Cardiac fibroblast (primary cell): Measurements from ENCODE around the gene ZNF652.

Source experiments
- DNase-seq, 2 donors: peaks; one replicate each; pipeline versions ENCODE4 v3.0.0 to v3.0.0-alpha.2; 2010; ENCODE audit warnings: low read depth in 2 of 2
- H3K4me3 ChIP-seq, 2 donors: replicated peaks in 1 of 2; 1 replicate in 1 of 2; 2 replicates in 1 of 2; pipeline ENCODE4 v1.5.1; 2011; ENCODE audit warnings: low read depth in 2 of 2, low read length in 2 of 2, mild to moderate bottlenecking in 2 of 2, moderate library complexity in 1 of 2
- TF ChIP-seq, protein P1 (sequence below): IDR thresholded peaks from one replicate; pipeline ENCODE4 v1.5.1; 2011; ENCODE audit warnings: low read depth, mild to moderate bottlenecking, low read length, inconsistent platforms

The ZNF652 gene

DNA sequence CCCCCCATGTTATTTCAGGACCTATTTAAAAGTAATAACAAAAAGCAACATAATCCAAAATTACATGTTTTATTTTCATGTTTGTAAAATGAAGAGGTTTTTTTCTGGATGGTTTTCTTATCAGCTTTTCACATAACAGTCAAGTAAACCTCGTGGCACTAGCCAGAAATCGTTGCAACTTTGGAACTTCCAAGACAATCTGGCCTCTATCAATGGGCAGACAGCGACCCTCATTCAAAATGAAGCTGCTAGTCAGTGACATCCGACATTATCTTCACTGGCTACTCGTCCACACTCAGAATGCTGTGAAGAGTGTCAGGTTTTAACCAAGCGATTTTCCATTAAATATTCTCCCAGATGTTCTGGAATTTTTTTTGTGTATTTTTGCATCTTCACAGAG lies 22.7 kb downstream of the ZNF652 start:
- TF ChIP-seq, protein P1, sequence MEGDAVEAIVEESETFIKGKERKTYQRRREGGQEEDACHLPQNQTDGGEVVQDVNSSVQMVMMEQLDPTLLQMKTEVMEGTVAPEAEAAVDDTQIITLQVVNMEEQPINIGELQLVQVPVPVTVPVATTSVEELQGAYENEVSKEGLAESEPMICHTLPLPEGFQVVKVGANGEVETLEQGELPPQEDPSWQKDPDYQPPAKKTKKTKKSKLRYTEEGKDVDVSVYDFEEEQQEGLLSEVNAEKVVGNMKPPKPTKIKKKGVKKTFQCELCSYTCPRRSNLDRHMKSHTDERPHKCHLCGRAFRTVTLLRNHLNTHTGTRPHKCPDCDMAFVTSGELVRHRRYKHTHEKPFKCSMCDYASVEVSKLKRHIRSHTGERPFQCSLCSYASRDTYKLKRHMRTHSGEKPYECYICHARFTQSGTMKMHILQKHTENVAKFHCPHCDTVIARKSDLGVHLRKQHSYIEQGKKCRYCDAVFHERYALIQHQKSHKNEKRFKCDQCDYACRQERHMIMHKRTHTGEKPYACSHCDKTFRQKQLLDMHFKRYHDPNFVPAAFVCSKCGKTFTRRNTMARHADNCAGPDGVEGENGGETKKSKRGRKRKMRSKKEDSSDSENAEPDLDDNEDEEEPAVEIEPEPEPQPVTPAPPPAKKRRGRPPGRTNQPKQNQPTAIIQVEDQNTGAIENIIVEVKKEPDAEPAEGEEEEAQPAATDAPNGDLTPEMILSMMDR, result no peak
- no peak for DNase-seq

GRCh38 chr17:49338883-49339282 lies 23.2 kb downstream of the ZNF652 start:
- H3K4me3 ChIP-seq, result no peak overlapping the region
- TF ChIP-seq, protein P1, result no peak
- DNase-seq, result no peak

More for the DNA sequence above, 22.7 kb downstream of the ZNF652 start:
- H3K4me3 ChIP-seq, result no peak overlapping the region

DNA sequence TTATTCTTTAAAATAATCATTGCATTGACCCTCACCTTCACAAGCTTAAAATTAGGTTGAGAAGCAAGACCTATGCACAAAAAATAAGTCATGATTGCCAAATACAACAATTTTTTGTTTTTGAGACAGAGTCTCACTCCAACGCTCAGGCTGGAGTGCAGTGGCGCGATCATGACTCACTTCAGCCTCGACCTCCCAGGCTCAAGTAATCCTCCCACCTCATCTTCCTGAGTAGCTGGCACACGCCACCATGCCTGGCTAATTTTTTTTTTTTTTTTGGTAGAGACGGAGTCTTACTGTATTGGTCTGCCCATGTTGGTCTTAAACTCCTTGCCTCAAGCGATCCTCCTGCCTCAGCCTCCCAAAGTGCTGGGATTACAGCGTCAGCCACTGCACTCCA lies 24.2 kb downstream of the ZNF652 start:
- TF ChIP-seq, protein P1, result no peak
- peak; percentile 70 to 75 for DNase-seq
- no peak overlapping the region for H3K4me3 ChIP-seq

DNA sequence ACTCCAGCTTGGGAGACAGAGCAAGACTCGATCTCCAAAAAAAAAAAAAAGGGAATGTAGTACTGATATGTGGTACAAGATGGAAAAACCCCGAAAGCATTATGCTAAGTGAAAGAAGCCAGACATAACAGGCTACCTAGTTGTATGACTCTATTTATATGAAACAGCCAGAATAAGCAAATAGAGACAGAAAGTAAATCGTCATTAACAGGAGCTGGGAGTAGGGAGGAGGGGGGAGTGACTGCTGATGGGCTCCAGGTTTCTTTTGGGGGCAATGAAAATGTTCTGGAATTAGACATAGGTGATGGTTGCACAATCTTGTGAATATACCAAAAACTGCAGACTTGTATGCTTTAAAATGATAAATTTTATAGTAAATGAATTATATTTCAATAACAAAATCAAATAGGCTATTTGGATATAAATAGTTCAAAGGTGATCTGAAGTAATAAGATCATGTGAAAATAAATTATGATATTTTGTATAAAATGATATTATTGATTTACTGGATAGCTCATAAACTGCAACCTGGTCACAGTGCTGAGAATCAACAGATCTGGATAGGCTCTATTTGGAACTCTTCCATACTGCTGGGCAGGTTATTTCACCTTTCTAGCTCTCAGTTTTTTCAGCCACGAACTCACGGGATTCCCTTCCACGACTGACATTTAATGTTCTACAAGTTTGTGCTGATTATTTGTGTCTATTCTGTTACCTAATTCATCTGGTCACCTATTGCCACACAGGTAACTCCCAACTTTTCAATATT lies 27.1 kb downstream of the ZNF652 start:
- TF ChIP-seq, protein P1, result no peak
- DNase-seq, result no peak
- no peak overlapping the region for H3K4me3 ChIP-seq

DNA sequence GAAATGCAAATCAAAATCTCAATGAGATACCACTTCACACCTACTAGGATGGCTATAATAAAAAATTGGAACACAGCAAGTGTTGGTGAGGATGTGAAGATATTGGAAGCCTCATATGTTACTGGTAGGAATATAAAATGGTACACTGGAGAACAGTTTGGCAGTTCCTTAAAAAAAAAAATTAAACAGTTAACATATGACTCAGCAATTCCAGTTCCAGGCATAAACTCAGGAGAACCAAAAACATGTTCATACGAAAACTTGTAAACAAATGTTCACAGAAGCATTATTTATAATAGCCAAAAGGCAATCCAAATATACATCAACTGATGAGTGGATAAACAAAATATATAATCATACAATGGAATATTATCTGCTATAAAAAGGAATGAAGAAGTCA lies 28.2 kb downstream of the ZNF652 start:
- peak in 1 of 2 donors; percentile 18 for DNase-seq
- no peak overlapping the region for H3K4me3 ChIP-seq
- TF ChIP-seq, protein P1, result no peak

DNA sequence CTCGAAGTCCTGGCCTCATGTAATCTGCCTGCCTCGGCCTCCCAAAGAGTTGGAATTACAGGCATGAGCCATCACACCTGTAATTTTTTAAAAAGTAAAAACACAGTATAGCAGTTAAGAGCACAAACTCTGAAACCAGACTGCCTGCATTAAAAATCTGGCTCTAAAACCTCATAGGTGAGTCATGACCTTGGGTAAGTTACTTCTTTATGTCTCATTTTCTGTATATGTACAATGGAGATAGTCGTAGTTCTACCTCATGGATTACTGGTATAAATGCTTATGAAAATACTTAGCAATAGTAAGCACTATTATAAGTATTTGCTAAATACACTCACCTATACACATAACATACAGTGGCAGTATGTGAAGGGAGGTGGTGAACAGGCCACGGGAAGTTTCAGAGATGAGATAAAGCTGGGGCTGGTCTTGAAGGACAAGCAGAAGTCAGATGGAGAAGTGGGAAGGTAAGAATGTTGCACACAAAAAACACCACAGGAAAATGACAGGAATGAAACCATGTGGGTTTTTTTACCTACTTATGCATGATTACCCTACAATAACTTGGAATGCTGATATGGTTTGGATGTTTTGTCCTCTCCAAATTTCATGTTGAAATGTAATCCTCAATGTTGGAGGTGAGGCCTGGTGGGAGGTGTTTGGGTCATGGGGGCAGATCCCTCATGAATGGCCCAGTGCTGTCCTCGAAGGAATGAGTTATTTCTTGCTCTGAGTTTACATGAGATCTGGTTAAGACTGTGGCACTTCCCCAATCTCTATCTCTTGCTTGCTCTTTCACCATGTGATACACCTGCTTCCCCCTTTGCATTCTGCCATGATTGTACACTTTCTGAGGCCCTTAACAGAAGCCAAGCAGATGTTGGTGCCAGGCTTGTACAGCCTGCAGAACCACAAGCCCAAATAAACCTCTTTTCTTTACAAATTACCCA lies 33.9 kb downstream of the ZNF652 start:
- no peak for DNase-seq
- no peak overlapping the region for H3K4me3 ChIP-seq

More for the DNA sequence above, 33.9 kb downstream of the ZNF652 start:
- TF ChIP-seq, protein P1, result no peak
